Inflammatory macrophage (primary cell): ENCODE results near the gene SPDYE9.
"Not testable (repeated sequence)": the region's sequence is repeated elsewhere in the genome, so short reads cannot be mapped to it uniquely, and the experiment has no call there.

Experiments used
- DNase-seq, 2 donors: peaks; one replicate each; pipeline ENCODE4 v3.0.0-alpha.2; 2020 to 2022
- total RNA-seq, 18 experiments: gene quantifications; one replicate each; lab custom pipeline; 2026; ENCODE audit warnings: mixed read lengths in 6 of 18, inconsistent platforms in 2 of 18; lab: John Stamatoyannopoulos, UW

SPDYE9 gene
- 0 reads per million in 18 experiments for total RNA-seq

- not testable (repeated sequence) for DNase-seq
Observed at GRCh38 chr7:73085938-73086337, at the start of gene SPDYE9. Gene SPDYE9, minus strand, starts transcription at chr7:73086038. Its CDS starts 1,800 bp downstream, at chr7:73084238.

- not testable (repeated sequence) for DNase-seq
Observed at GRCh38 chr7:73134866-73135265, 49.0 kb upstream of the SPDYE9 start.

- DNase-seq, result not testable (repeated sequence)
Observed at GRCh38 chr7:73132651-73133217, 46.9 kb upstream of the SPDYE9 start.

GRCh38 chr7:73130612-73131011 is 44.8 kb upstream of the SPDYE9 start:
- DNase-seq, result not testable (repeated sequence)

GRCh38 chr7:73124126-73124525 is 38.3 kb upstream of the SPDYE9 start:
- not testable (repeated sequence) for DNase-seq

- not testable (repeated sequence) for DNase-seq
Observed at GRCh38 chr7:73122778-73123447, 37.1 kb upstream of the SPDYE9 start.

- DNase-seq, result not testable (repeated sequence)
Observed at GRCh38 chr7:73118155-73118554, 32.3 kb upstream of the SPDYE9 start.

GRCh38 chr7:73057811-73058210 is 28.0 kb downstream of the SPDYE9 start, which contains the start of gene SPDYE11:
Gene SPDYE11, minus strand, starts transcription at chr7:73057911. Its CDS starts 1,800 bp downstream, at chr7:73056111.
- DNase-seq, result not testable (repeated sequence)

- DNase-seq, result not testable (repeated sequence)
Observed at GRCh38 chr7:73029666-73030065, 56.2 kb downstream of the SPDYE9 start, which contains the start of gene SPDYE8. Gene SPDYE8, minus strand, starts transcription at chr7:73029766. Its CDS starts 1,800 bp downstream, at chr7:73027966.
